DMS79 (cell line): Measurements from ENCODE around the gene CSNK1G1.
"Not testable (repeated sequence)": the region's sequence is repeated elsewhere in the genome, so short reads cannot be mapped to it uniquely, and the experiment has no call there.

ENCODE experiments used
- DNase-seq: peaks from one replicate; lab custom pipeline; 2025; lab: John Stamatoyannopoulos, UW

Gene CSNK1G1

GRCh38 chr15:64287953-64288352 lies 68.0 kb downstream of the CSNK1G1 start:
- no peak for DNase-seq

- DNase-seq: no peak
Observed at GRCh38 chr15:64286473-64286872, 69.5 kb downstream of the CSNK1G1 start.

GRCh38 chr15:64285871-64286270 lies 70.1 kb downstream of the CSNK1G1 start:
- no peak for DNase-seq

GRCh38 chr15:64285150-64285549 lies 70.8 kb downstream of the CSNK1G1 start:
- no peak for DNase-seq

- DNase-seq: no peak
Observed at GRCh38 chr15:64284042-64284441, 71.9 kb downstream of the CSNK1G1 start.

- no peak for DNase-seq
Observed at GRCh38 chr15:64282701-64283100, 73.3 kb downstream of the CSNK1G1 start.

GRCh38 chr15:64279131-64279530 lies 76.8 kb downstream of the CSNK1G1 start:
- no peak for DNase-seq

GRCh38 chr15:64275934-64276333 lies 80.0 kb downstream of the CSNK1G1 start:
- DNase-seq: no peak

GRCh38 chr15:64274341-64274950 lies 81.5 kb downstream of the CSNK1G1 start:
- DNase-seq: no peak

- DNase-seq: no peak
Observed at GRCh38 chr15:64267331-64267973, 88.5 kb downstream of the CSNK1G1 start.

GRCh38 chr15:64265188-64265587 lies 90.8 kb downstream of the CSNK1G1 start:
- not testable (repeated sequence) for DNase-seq

GRCh38 chr15:64264502-64264901 lies 91.5 kb downstream of the CSNK1G1 start:
- no peak for DNase-seq

GRCh38 chr15:64263567-64263966 lies 92.4 kb downstream of the CSNK1G1 start:
- no peak for DNase-seq

- DNase-seq: no peak
Observed at GRCh38 chr15:64256051-64256450, 99.9 kb downstream of the CSNK1G1 start.

GRCh38 chr15:64251658-64252057 lies 104.3 kb downstream of the CSNK1G1 start:
- no peak for DNase-seq

- no peak for DNase-seq
Observed at GRCh38 chr15:64251121-64251520, 104.9 kb downstream of the CSNK1G1 start.

GRCh38 chr15:64249883-64250575 lies 105.9 kb downstream of the CSNK1G1 start:
- DNase-seq: no peak

- DNase-seq: no peak
Observed at GRCh38 chr15:64249406-64249805, 106.6 kb downstream of the CSNK1G1 start.

GRCh38 chr15:64247906-64248541 lies 107.9 kb downstream of the CSNK1G1 start:
- DNase-seq: no peak

- DNase-seq: no peak
Observed at GRCh38 chr15:64247535-64247905, 108.5 kb downstream of the CSNK1G1 start.

GRCh38 chr15:64246364-64247189 lies 109.4 kb downstream of the CSNK1G1 start:
- no peak for DNase-seq

- DNase-seq: no peak
Observed at GRCh38 chr15:64245405-64245804, 110.6 kb downstream of the CSNK1G1 start.
